Heart left ventricle (tissue), 13 donors: Measurements from ENCODE around the gene CRMP1.

Experiments
- POLR2A ChIP-seq, 2 donors: fragments of 450-650 bp; IDR thresholded peaks; one replicate each; pipeline ENCODE4 v1.6.1; 2017; ENCODE audit warnings: antibody characterized with exemption in 2 of 2, mild to moderate bottlenecking in 2 of 2, moderate library complexity in 2 of 2
- TF ChIP-seq, protein P1 (sequence below), 12 donors: fragments of 200-600 bp; sonication (generic) in 4 of 12; IDR thresholded peaks; one replicate each; pipeline versions ENCODE4 v1.5.0 to v1.8.0; 2018 to 2022; ENCODE audit warnings: antibody characterized with exemption in 12 of 12, mild to moderate bottlenecking in 5 of 12
- donor health status: ischemic (EF 13 %, LVEDD 7.1; RV severe dilation, severe dysfunction).
- donor health status: DM: no; HTN: yes; CAD: no.
- donor health status: DM: no; HTN: no; CAD: no.
- donor health status: ischemic (EF 25% LVEDD 6.9; RV normal size, moderate dysfunction).
- donor health status: ischemic (EF 25% LVEDD 5.7; RV mildly dilated, moderate dysfunction).
- donor health status: ischemic (EF 35%, LVEDD 5.7; RV mildly dilated, moderate dysfunction).
- donor health status: nonischemic (EF 11% LVEDD 7.7; RV severe dilation, severe dysfunction).
- donor health status: DM: yes; HTN: yes; CAD: no.
- donor health status: PGD.
- donor health status: ischemic (EF 29% LVEDD 5.4; RV normal size, mild dysfunction).
- donor health status: nonischemic (EF 23%, LVEDD 6.1; RV moderate dilation, normal function).

DNA sequence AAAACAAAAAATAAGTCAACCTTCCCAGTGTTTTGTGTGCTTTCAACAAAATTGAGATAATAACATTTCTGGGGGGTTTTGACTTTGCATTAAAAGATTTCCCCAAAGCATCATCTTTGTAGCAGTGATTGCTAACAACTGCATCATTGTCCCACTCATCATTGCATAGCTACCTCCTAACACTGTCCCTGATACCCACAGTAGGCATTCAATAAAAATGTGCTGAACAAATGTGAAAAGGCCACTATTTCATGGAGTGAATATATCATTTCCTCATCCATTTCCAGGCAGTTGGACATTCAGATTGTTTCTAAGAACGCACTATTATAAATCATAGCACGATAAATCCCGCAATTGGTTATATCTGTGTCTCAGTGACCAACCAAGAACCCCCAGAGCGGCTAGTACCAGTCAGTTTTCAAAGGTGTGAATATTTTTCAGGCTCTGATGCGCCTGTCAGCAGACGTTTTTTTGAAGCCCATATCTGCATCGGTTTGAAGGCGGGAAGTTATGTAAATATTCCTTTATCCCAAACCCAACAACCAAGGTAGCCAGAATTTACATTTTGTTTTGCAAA is 36.0 kb upstream of the CRMP1 start:
- TF ChIP-seq POLR2A (IDR thresholded peaks at IDR 0.05), result no peak
- TF ChIP-seq, protein P1, sequence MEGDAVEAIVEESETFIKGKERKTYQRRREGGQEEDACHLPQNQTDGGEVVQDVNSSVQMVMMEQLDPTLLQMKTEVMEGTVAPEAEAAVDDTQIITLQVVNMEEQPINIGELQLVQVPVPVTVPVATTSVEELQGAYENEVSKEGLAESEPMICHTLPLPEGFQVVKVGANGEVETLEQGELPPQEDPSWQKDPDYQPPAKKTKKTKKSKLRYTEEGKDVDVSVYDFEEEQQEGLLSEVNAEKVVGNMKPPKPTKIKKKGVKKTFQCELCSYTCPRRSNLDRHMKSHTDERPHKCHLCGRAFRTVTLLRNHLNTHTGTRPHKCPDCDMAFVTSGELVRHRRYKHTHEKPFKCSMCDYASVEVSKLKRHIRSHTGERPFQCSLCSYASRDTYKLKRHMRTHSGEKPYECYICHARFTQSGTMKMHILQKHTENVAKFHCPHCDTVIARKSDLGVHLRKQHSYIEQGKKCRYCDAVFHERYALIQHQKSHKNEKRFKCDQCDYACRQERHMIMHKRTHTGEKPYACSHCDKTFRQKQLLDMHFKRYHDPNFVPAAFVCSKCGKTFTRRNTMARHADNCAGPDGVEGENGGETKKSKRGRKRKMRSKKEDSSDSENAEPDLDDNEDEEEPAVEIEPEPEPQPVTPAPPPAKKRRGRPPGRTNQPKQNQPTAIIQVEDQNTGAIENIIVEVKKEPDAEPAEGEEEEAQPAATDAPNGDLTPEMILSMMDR (IDR thresholded peaks at IDR 0.05), result no peak
